Endothelial cell of coronary artery (primary cell): ENCODE data around the gene NRXN2. TPM values are rescaled to one million over a fixed set of nuclear protein-coding genes. Genes with fewer than 3 reads are reported as not detected.

Experiments
- total RNA-seq: library from RNA; depleted of rRNA; stranded (reverse); fragments of >200 nt; gene quantifications from 2 replicates; pipeline ENCODE4 v1.2.3, GENCODE V29; 2014

The NRXN2 gene
- under 0.01 and 0.09 TPM in 2 replicates for total RNA-seq

GRCh38 chr11:64723117-64723906, at the start of gene NRXN2:
Gene NRXN2, minus strand, starts transcription at chr11:64723197. Its CDS starts 9,498 bp downstream, at chr11:64713699.

GRCh38 chr11:64759722-64760719, 37.0 kb upstream of the NRXN2 start, which contains the start of gene PYGM:
Gene PYGM, minus strand, starts transcription at chr11:64759974. Its CDS starts 76 bp downstream, at chr11:64759898.

GRCh38 chr11:64743591-64744543, 20.9 kb upstream of the NRXN2 start, which contains the start of gene RASGRP2:
Gene RASGRP2, minus strand, starts transcription at chr11:64744142. Its CDS starts 1,276 bp downstream, at chr11:64742866.

GRCh38 chr11:64590763-64591221, 132.2 kb downstream of the NRXN2 start, which contains the start of gene SLC22A12:
Gene SLC22A12, plus strand, starts transcription at chr11:64591220. Its CDS starts 337 bp downstream, at chr11:64591557.

Other genes starting within 250 kb of the NRXN2 start
- gene SLC22A11, start 167.3 kb downstream of the NRXN2 start, total RNA-seq, result not detected in 2 replicates
- gene SLC22A12, start 132.0 kb downstream of the NRXN2 start, total RNA-seq, result not detected in 2 replicates
- gene RASGRP2, start 20.9 kb upstream of the NRXN2 start, total RNA-seq, result 0.81 and 2.6 TPM in 2 replicates
- gene PYGM, start 36.8 kb upstream of the NRXN2 start, total RNA-seq, result 0.36 and 0.38 TPM in 2 replicates
- gene SF1, start 55.3 kb upstream of the NRXN2 start, total RNA-seq, result 65.3 and 107 TPM in 2 replicates
- 26.5 and 28.4 TPM in 2 replicates for gene MAP4K2, start 80.0 kb upstream of the NRXN2 start, total RNA-seq
- 15.1 and 19.8 TPM in 2 replicates for gene MEN1, start 87.4 kb upstream of the NRXN2 start, total RNA-seq
- gene CDC42BPG, start 121.5 kb upstream of the NRXN2 start, total RNA-seq, result 0.09 and 0.18 TPM in 2 replicates
- 99.0 and 121 TPM in 2 replicates for gene EHD1, start 155.4 kb upstream of the NRXN2 start, total RNA-seq
- 8.3 and 11.4 TPM in 2 replicates for gene ATG2A, start 194.0 kb upstream of the NRXN2 start, total RNA-seq
- gene PPP2R5B, start 201.5 kb upstream of the NRXN2 start, total RNA-seq, result 5.6 and 14.5 TPM in 2 replicates
- gene GPHA2, start 212.7 kb upstream of the NRXN2 start, total RNA-seq, result not detected in 2 replicates
- gene MAJIN, start 248.9 kb upstream of the NRXN2 start, total RNA-seq, result not detected in 2 replicates